ENCODE data around the gene RPS6KA1. TPM values are rescaled to one million over a fixed set of nuclear protein-coding genes. Genes with fewer than 3 reads are reported as not detected.

Gene RPS6KA1
- total RNA-seq, 4 donors from 2014 or later = 11.4 to 46.1 (median 28.1) TPM

DNA sequence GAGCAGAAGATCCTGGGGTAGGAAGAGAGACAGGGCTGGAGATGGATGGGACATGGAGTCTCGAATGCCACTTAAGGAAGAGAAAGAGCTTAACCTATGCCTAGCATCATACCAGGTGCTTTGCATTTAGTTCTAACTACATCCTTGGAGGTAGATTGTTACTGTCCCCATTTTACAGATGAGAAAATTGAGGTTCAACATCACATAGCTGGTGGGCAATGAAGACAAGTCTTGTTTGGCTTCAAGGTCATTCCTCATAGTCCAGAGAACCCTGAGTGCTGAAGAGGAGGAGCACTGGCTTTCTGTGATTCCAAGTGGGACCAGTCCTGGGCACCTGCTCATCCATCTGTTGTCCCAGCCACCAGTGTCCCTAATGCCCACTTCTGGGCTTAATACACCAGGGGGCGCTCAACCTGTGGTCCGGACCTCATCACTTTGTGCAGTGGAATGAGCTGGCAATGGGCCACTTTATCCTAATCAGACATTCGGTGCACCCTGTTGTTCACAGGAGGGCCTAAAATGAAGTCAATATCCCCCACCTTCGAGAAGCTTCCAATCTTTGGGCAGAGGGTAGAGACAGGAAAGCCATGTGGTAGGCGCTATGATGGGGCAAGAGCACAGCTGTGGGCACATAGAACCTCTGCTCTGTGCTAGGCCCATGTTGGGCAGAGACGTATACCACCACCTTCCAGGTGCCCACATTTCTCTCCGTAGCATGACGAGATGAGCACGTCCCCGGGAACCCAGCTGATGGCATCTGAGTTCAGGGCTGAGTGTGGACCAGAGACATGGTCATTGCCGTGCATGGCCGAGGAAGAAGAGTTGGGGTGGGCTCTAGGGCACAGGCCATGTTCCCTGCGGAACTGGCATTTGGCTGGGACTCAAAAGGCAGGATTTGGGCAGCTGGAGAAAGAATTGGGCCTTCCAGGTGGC lies 9.2 kb downstream of the RPS6KA1 start:
- DNase-seq (ENCODE audit: low spot score) = no peak
- ATAC-seq (ENCODE audit: low FRiP score) = no peak
- TF ChIP-seq, protein P1, sequence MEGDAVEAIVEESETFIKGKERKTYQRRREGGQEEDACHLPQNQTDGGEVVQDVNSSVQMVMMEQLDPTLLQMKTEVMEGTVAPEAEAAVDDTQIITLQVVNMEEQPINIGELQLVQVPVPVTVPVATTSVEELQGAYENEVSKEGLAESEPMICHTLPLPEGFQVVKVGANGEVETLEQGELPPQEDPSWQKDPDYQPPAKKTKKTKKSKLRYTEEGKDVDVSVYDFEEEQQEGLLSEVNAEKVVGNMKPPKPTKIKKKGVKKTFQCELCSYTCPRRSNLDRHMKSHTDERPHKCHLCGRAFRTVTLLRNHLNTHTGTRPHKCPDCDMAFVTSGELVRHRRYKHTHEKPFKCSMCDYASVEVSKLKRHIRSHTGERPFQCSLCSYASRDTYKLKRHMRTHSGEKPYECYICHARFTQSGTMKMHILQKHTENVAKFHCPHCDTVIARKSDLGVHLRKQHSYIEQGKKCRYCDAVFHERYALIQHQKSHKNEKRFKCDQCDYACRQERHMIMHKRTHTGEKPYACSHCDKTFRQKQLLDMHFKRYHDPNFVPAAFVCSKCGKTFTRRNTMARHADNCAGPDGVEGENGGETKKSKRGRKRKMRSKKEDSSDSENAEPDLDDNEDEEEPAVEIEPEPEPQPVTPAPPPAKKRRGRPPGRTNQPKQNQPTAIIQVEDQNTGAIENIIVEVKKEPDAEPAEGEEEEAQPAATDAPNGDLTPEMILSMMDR (IDR thresholded peaks at IDR 0.05) = no peak

DNA sequence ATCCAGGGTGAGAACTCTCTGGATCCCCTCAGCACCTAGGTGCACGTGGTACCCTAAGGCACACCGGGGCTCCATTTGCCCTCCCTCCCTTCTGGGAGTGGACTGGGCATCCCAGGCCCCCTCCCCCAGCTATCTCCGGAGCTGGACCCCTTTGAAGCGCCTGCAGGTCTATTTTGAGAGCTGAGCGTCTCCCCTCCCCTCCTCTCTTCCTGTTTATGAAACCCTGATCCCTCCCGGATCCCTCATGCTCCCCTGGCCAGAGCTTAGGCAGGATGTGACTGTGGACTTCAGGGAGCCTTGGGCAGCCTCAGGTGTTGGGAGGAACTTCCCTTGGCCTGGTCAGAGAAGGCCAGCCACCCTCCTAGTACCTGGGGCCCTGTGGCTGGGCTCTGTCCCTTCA lies 10.2 kb downstream of the RPS6KA1 start:
- TF ChIP-seq, protein P1 (IDR thresholded peaks at IDR 0.05) = no peak
- no peak for DNase-seq (ENCODE audit: low spot score)
- no peak for ATAC-seq (ENCODE audit: low FRiP score)

DNA sequence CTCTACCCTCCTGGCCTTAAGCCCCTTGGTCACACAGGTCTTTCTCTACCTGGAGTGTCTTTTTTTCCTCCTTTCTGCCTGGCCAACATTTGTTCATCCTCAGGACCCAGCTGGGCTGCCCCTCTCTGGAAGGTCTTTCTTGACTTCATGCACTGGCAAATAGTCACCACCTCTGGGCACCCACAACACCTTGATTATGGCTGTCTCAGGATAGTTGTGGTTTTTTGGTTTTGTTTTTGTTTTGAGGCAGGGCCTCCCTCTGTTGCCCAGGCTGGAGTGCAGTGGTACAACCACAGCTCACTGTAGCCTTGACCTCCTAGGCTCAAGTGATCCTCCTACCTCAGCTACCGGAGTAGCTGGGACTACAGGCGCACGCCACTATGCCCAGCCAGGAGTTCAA lies 10.8 kb downstream of the RPS6KA1 start:
- DNase-seq (ENCODE audit: low spot score) = no peak
- no peak for ATAC-seq (ENCODE audit: low FRiP score)
- TF ChIP-seq, protein P1 (IDR thresholded peaks at IDR 0.05) = no peak

DNA sequence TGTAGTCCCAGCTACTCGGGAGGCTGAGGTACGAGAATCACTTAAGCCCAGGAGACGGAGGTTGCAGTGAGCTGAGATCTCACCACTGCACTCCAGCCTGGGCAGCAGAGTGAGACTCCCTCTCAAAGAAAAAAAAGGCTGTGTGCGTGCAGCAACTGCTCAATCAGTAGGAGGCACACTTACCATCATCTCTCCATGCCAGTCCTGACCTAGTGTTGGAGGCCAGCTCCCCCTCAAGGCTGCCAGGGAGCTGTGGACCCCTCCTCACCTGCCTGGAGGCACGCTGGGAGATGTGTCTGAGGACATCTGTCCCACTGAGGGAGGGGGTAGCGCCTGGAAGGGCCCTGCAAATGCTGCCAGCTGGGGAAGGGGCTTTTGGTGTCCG lies 11.9 kb downstream of the RPS6KA1 start:
- TF ChIP-seq, protein P1 (IDR thresholded peaks at IDR 0.05) = no peak
- ATAC-seq (ENCODE audit: low FRiP score) (peak; percentile 1), DNase-seq (ENCODE audit: low spot score) (no peak)

DNA sequence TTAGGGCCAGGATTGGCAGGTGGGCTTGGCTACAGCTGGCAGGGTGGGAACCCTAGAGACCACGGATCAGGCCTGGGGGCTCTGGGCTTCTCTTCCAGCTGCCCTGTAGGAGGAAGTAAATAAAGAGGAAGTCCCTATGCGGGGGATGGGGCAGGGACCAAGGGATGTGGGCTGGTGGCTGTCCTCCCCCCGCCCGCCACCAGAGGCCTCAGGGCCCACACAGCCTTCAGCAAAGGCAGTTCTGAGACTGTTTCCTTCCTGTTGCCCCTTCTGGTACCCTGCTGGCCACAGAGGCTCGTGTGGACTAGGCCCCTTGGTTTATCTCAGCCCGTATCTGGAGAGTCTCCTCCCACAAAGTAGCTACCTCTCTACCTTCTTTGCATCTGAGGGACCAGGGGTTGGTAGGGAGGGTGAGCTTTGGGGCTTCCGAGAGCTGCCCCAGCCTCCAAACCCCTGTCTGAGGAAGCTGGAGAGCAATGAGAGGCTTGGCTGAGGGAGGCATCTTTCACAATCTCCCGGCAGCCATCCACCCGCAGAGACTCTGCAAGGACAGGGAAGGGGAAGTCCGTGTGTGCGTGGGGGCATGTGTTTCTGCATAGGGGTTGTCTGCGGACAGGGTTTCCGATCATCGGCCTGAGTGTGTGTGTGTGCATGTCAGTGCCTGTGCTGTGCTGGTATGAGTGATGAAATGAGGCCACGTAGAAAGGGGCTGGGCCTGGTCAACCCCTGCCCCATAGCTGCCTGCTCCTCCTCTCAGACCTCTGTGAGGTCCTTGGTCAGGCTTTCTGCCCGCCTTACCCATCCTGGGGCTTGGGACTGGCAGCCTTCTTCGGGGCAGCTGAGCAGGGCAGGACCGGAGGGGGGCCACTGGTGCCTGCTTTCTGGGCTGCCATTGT lies 12.5 kb downstream of the RPS6KA1 start:
- ATAC-seq (ENCODE audit: low FRiP score) (peak; percentile 91), DNase-seq (ENCODE audit: low spot score) (peak; percentile 78)

DNA sequence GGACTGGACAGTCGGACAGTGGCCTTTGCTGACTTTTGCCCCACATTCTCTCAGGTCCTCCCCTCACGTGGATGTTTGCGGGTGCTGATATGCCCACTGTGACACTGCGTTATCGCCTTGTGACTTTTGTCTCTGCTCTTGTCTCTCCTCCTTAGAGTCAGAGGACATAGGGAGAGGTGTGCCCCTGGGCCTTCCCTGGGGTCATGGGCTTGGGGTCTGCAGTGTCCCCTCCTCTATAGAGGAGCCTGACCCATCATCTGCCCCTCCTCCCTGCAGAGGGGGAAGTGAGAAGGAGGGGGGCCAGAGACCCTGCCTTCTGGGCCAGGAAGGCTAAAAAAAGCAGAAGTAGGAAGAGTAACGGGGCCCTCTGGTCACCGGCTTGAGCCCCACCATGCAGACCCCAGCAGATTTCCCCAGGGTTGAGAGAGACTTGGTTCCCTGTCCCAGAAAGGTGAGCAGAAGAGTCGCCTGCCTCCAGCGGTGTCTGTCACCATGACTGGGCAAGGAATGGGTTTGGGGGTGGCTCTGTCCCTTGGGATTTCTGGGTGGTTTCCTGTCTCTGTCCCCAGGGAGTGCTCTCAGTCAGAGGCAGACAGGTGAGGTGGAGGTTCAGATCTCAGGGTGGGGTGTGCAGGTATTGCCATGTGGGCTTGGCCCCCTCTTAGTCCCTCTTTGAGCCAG lies 13.3 kb downstream of the RPS6KA1 start:
- DNase-seq (ENCODE audit: low spot score) = no peak
- TF ChIP-seq, protein P1 (IDR thresholded peaks at IDR 0.05) = no peak
- ATAC-seq (ENCODE audit: low FRiP score) = no peak

More for the DNA sequence above, 12.5 kb downstream of the RPS6KA1 start:
- TF ChIP-seq, protein P1 (IDR thresholded peaks at IDR 0.05) = no peak

Data from omental fat pad (tissue), 4 donors.